Natural killer cell (primary cell): Measurements from ENCODE around the gene IL18RAP. TPM values are rescaled to one million over a fixed set of nuclear protein-coding genes. Genes with fewer than 3 reads are reported as not detected.

ENCODE experiments used
- ATAC-seq, 3 donors: fragments of 150-1000 bp in 2 of 3; fragments of 200-7000 bp in 1 of 3; cut with Tn5 transposase; 1 replicate in 1 of 3; 2 replicates in 2 of 3; pipeline ENCODE4 v1.10.0; 2021; ENCODE audit warnings: mild to moderate bottlenecking in 2 of 3, moderate library complexity in 2 of 3
- DNase-seq, 2 donors: peaks; one replicate each; pipeline versions ENCODE4 v3.0.0 to v3.0.0-alpha.2; 2013 to 2021; ENCODE audit warnings: mixed read lengths in 1 of 2
- H3K27ac ChIP-seq: one replicate; pipeline ENCODE4 v1.5.1; 2013; ENCODE audit warnings: mild to moderate bottlenecking, low read length
- H3K27me3 ChIP-seq: one replicate; pipeline ENCODE4 v1.6.1; 2013; ENCODE audit warnings: low read length; ENCODE audit not compliant: control insufficient read depth, insufficient read depth
- H3K36me3 ChIP-seq: one replicate; pipeline ENCODE4 v1.6.1; 2013; ENCODE audit warnings: low read length; ENCODE audit not compliant: control insufficient read depth, insufficient read depth
- H3K4me1 ChIP-seq: one replicate; pipeline ENCODE4 v1.6.1; 2013; ENCODE audit warnings: low read length; ENCODE audit not compliant: control insufficient read depth, insufficient read depth
- H3K4me3 ChIP-seq: one replicate; pipeline ENCODE4 v1.5.1; 2013; ENCODE audit warnings: low read length
- H3K9me3 ChIP-seq: one replicate; pipeline ENCODE4 v1.6.1; 2013; ENCODE audit warnings: low read length; ENCODE audit not compliant: control insufficient read depth, insufficient read depth
- H3K27ac Mint-ChIP-seq, 2 donors: one replicate each; pipeline ENCODE4 v1.8.0; 2022; ENCODE audit warnings: mild to moderate bottlenecking in 2 of 2, mixed read lengths in 2 of 2, moderate library complexity in 1 of 2
- H3K27me3 Mint-ChIP-seq, 2 donors: one replicate each; pipeline ENCODE4 v1.8.0; 2022; ENCODE audit warnings: low read depth in 2 of 2, mixed read lengths in 2 of 2
- H3K36me3 Mint-ChIP-seq: one replicate; pipeline ENCODE4 v1.8.0; 2022; ENCODE audit warnings: mixed read lengths
- H3K4me1 Mint-ChIP-seq, 2 donors: one replicate each; pipeline ENCODE4 v1.8.0; 2022; ENCODE audit warnings: mixed read lengths in 2 of 2
- H3K4me3 Mint-ChIP-seq: one replicate; pipeline ENCODE4 v1.8.0; 2022; ENCODE audit warnings: mild to moderate bottlenecking, moderate library complexity, mixed read lengths
- H3K9me3 Mint-ChIP-seq, 2 donors: one replicate each; pipeline ENCODE4 v1.8.0; 2022; ENCODE audit warnings: mixed read lengths in 2 of 2
- WGBS: methylation state at CpG from one replicate; pipeline ENCODE4 v1.1.7; 2013; ENCODE audit warnings: missing lambda C conversion rate; ENCODE audit not compliant: insufficient coverage; 5-methylcytosine and 5-hydroxymethylcytosine counted together
- intact Hi-C: fragments of 100-400 bp; cut with micrococcal nuclease; formaldehyde crosslinking; loops from one replicate; pipeline ENCODE4 v1.14.2; 2022
- total RNA-seq, 4 donors: library from RNA; stranded (reverse); fragments of 120-200 nt in 1 of 4; gene quantifications; one replicate each; pipeline versions ENCODE4 v1.2.3 to v1.2.4, GENCODE V29; 2013 to 2022
- TF ChIP-seq, protein P1 (sequence below): fragments of 200-600 bp; IDR thresholded peaks from one replicate; pipeline ENCODE4 v1.8.0; 2022; ENCODE audit warnings: antibody characterized with exemption

IL18RAP gene
- total RNA-seq, 3 donors from 2014 or later (not counting 1 experiment from before 2014, with no cell fraction given) = 136 to 309 (median 203) TPM

DNA sequence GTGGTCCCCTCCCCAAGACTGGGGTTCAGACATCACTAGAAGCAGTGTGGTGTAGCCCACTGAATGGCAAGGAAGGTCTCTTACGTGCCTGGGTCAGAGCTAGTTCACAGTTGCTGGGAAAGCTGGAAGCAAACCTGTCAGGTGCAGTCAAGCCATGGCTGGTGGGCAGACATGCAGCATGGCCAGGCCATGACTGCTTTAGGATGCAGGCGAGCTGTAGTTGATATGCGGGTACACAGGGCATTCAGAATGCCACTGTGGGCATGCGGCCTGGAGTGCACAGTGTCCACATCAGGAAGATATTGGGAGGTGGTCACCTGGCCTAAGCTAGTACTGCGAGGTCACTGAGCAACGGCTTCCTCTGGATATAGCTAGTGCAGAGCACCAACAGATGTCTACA lies 38.2 kb downstream of the IL18RAP start:
- H3K27me3 Mint-ChIP-seq = peaks cover 2 to 10% of the 10 kb centered on the region in 2 donors
- no peaks in the 10 kb centered on the region for H3K4me1 ChIP-seq
- WGBS = 94% methylated on average over 6 of the region's 6 CpGs
- H3K4me3 ChIP-seq = no peak overlapping the region
- H3K36me3 ChIP-seq = no peaks in the 10 kb centered on the region
- H3K9me3 ChIP-seq = no peaks in the 10 kb centered on the region
- TF ChIP-seq, protein P1, sequence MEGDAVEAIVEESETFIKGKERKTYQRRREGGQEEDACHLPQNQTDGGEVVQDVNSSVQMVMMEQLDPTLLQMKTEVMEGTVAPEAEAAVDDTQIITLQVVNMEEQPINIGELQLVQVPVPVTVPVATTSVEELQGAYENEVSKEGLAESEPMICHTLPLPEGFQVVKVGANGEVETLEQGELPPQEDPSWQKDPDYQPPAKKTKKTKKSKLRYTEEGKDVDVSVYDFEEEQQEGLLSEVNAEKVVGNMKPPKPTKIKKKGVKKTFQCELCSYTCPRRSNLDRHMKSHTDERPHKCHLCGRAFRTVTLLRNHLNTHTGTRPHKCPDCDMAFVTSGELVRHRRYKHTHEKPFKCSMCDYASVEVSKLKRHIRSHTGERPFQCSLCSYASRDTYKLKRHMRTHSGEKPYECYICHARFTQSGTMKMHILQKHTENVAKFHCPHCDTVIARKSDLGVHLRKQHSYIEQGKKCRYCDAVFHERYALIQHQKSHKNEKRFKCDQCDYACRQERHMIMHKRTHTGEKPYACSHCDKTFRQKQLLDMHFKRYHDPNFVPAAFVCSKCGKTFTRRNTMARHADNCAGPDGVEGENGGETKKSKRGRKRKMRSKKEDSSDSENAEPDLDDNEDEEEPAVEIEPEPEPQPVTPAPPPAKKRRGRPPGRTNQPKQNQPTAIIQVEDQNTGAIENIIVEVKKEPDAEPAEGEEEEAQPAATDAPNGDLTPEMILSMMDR = no peak
- ATAC-seq = no peak
- DNase-seq = no peak
- no peaks in the 10 kb centered on the region for H3K36me3 Mint-ChIP-seq
- no peaks in the 10 kb centered on the region for H3K4me1 Mint-ChIP-seq
- no peaks in the 10 kb centered on the region for H3K9me3 Mint-ChIP-seq
- no peak overlapping the region for H3K27ac Mint-ChIP-seq
- intact Hi-C loops = no loop called here
- H3K27me3 ChIP-seq = no peaks in the 10 kb centered on the region
- no peak overlapping the region for H3K27ac ChIP-seq
- H3K4me3 Mint-ChIP-seq = no peak overlapping the region

- WGBS = 97% methylated on average over 5 of the region's 5 CpGs
Measured at GRCh38 chr2:102463160-102463559, 40.2 kb downstream of the IL18RAP start.

GRCh38 chr2:102470168-102470567 lies 47.2 kb downstream of the IL18RAP start:
- intact Hi-C loops = no loop called here
- 85% methylated on average over 1 of the region's 1 CpG for WGBS

More at GRCh38 chr2:102463160-102463559, 40.2 kb downstream of the IL18RAP start:
- H3K27ac Mint-ChIP-seq = no peak overlapping the region
- DNase-seq (no peak), ATAC-seq (no peak)
- no peaks in the 10 kb centered on the region for H3K9me3 Mint-ChIP-seq
- H3K4me3 ChIP-seq = no peak overlapping the region
- no peaks in the 10 kb centered on the region for H3K4me1 ChIP-seq
- no peaks in the 10 kb centered on the region for H3K4me1 Mint-ChIP-seq
- no peaks in the 10 kb centered on the region for H3K36me3 ChIP-seq
- no peak overlapping the region for H3K27ac ChIP-seq
- H3K36me3 Mint-ChIP-seq = no peaks in the 10 kb centered on the region
- H3K9me3 ChIP-seq = no peaks in the 10 kb centered on the region
- no peaks in the 10 kb centered on the region for H3K27me3 ChIP-seq
- H3K4me3 Mint-ChIP-seq = no peak overlapping the region
- peaks cover 2 to 14% of the 10 kb centered on the region in 2 donors for H3K27me3 Mint-ChIP-seq
- intact Hi-C loops = no loop called here
- TF ChIP-seq, protein P1 = no peak

More at GRCh38 chr2:102470168-102470567, 47.2 kb downstream of the IL18RAP start:
- no peak for ATAC-seq
- Mint-ChIP-seq H3K9me3 (peaks cover 3 to 4% of the 10 kb centered on the region in 2 donors), H3K4me3 (no peak overlapping the region), H3K4me1 (no peaks in the 10 kb centered on the region), H3K27me3 (peaks cover 11 to 22% of the 10 kb centered on the region in 2 donors), H3K36me3 (peaks cover 13% of the 10 kb centered on the region), H3K27ac (no peak overlapping the region)
- H3K9me3 ChIP-seq = peaks cover 3% of the 10 kb centered on the region
- peaks cover 4% of the 10 kb centered on the region for H3K27me3 ChIP-seq
- TF ChIP-seq, protein P1 = no peak
- H3K36me3 ChIP-seq = no peaks in the 10 kb centered on the region
- DNase-seq = no peak
- no peak overlapping the region for H3K4me3 ChIP-seq
- H3K27ac ChIP-seq = no peak overlapping the region
- no peaks in the 10 kb centered on the region for H3K4me1 ChIP-seq
